Hematopoietic multipotent progenitor cell treated with erythropoietin and hydrocortisone succinate and interleukin-3 and kit ligand, for 17 days (in vitro differentiated cells): ENCODE data around the gene ACOT6.
"Not testable (repeated sequence)": the region's sequence is repeated elsewhere in the genome, so short reads cannot be mapped to it uniquely, and the experiment has no call there.

Source experiments
- DNase-seq: peaks from one replicate; pipeline ENCODE4 v3.0.0-alpha.2; 2015; ENCODE audit warnings: low spot score

ACOT6 gene

DNA sequence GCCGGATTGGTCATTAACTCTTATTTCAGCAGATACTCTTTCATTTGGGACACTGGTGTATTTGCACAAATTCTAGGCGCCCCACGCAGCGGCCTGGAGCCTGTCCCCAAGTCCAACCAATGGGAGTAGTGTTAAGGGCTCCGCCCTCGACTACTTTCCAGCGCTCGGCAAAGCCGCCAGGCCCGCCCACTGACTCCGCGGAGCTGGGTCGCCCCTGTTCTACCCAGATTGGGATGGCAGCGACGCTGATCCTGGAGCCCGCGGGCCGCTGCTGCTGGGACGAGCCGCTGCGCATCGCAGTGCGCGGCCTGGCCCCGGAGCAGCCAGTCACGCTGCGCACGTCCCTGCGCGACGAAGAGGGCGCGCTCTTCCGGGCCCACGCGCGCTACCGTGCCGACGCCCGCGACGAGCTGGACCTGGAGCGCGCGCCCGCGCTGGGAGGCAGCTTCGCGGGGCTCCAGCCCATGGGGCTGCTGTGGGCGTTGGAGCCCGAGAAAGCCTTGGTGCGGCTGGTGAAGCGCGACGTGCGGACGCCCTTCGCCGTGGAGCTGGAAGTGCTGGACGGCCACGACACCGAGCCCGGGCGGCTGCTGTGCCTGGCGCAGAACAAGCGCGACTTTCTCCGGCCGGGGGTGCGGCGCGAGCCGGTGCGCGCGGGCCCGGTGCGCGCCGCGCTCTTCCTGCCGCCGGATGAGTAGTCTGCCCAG, at the start of gene ACOT6:
Gene ACOT6 (plus strand): TSS at position 179 of the 707 bp plus-strand sequence. CDS start 55 bp downstream, at position 234.
- DNase-seq = no peak

- DNase-seq = not testable (repeated sequence)
These were observed 49.6 kb upstream of the ACOT6 start for GRCh38 chr14:73562696-73563095.

DNA sequence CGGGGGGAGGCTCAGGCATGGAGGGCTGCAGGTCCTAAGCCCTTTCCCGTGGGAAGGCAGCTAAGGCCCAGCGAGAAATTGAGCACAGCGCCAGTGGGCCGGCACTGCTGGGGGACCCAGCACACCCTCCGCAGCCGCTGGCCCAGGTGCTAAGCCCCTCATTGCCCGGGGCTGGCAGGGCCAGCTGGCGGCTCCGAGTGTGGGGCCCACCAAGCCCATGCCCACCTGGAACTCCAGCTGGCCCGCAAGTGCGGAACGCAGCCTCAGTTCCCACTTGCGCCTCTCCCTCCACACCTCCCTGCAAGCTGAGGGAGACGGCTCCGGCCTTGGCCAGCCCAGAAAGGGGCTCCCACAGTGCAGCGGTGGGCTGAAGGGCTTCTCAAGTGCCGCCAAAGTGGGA, 45.9 kb upstream of the ACOT6 start:
- DNase-seq = not testable (repeated sequence)

- not testable (repeated sequence) for DNase-seq
These were observed 45.4 kb upstream of the ACOT6 start for GRCh38 chr14:73566935-73567334.

DNA sequence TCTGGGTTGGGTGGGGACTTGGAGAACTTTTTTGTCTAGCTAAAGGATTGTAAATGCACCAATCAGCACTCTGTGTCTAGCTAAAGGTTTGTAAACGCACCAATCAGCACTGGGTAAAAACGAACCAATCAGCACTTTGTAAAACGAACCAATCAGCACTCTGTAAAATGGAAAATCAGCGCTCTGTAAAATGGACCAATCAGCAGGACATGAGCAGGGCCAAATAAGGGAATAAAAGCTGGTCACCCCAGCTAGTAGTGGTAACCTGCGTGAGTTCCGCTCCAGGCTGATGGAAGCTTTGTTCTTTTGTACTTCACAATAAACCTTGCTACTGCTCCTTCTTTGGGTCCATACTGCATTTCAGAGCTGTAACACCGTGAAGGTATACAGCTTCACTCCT, 45.0 kb upstream of the ACOT6 start:
- no peak for DNase-seq

DNA sequence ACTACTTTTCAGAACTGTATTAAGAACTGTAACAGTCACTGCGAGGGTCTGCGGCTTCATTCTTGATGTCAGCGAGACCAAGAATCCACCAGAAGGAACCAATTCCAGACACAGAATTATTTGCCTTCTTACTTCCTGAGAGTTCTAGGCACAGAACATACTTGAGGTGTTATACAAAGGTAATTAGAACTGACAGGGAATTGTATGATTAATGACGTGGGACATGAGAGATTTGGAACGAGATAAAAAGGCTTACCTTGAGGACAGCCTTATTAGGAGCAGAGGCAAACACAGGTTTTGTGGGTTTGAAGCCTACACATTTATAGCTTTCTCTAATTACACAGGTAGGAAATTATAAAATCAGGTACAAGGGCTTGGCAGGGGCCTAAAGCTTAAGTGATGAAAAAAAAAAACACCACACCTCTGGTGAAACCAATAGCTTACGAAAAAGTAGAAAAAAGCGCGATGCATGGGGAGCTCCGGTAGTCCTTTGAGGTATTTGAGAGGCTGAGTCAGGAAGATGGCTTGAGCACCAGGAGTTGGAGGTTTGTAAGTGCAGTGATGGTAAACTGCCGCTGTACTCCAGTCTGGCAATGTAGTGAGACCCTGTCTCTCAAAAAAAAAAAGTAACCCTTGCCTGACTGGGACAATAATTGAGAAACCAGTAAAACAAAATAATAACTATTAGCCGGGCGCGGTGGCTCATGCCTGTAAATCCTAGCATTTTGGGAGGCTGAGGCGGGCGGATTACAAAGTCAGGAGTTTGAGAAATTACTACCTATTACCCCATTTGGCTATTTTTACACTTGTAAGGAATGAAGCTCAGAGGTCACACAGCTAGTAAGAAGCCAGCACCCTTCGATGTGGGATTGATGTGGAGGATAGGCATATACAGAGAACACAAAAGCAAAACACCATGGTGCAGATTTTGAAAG, 44.1 kb upstream of the ACOT6 start:
- no peak for DNase-seq

DNA sequence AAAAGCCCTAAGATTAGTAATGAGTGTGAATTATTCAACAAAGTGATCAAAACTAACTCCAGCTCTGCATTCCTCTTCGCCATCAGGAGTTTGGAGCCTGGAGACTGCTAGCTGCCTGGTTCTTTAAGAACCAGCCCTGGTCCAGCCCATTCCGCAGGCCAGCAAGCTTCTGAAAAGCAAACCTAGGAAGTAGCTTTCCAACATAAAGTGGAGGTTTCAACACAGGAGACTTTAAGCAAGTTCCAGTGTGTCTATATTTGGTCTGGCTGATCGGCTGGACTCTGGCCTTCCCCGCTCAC, 43.5 kb upstream of the ACOT6 start:
- not testable (repeated sequence) for DNase-seq

GRCh38 chr14:73569185-73569958, 42.9 kb upstream of the ACOT6 start, which contains the start of gene ACOT2:
TSS of gene ACOT2 (plus strand) at chr14:73569213. CDS start at chr14:73569241, 28 bp downstream.
- DNase-seq = not testable (repeated sequence)

DNA sequence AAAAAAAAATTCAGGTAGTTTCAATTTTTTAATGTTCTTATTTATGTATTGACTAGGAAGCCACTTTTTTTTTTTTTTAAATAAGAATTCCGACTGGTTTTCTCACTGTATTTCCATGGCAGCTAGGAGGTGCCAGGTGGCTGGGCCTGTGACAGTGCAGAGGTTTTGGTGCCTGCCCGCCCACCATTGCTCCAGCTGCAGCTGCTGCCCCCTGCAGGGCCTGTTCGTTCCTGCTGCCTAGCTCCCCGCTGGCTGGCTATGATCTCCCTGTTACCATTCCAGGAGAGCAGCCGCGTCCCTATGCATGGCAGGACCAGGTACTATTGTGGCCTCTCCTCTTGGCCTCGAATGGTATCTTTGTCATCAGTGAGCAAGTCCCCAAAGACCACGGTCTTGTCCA, 41.4 kb upstream of the ACOT6 start:
- DNase-seq = peak; percentile 21

DNA sequence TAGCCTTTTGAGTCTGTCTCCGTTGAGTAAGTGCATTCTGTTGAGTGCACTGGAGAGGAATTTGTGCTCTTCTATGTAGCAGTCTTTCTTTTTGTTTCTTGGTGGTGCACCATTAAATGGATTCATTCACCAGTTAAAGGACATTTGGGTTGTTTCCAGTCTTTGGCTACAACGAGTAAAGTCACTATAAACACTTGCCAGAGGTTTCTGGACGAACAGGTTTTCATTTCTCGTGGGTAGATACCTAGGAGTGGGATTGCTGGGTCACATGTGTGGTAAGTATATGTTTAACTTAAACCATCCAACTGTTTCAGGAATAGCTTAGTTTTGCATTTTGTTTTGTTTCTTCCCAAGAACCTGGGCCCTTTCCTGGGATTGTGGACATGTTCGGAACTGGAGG, 39.3 kb upstream of the ACOT6 start:
- DNase-seq = not testable (repeated sequence)

- DNase-seq = not testable (repeated sequence)
These were observed 38.6 kb upstream of the ACOT6 start for GRCh38 chr14:73573740-73574139.

- DNase-seq = not testable (repeated sequence)
These were observed 38.1 kb upstream of the ACOT6 start for GRCh38 chr14:73574251-73574650.

- DNase-seq = no peak
These were observed 35.9 kb upstream of the ACOT6 start for GRCh38 chr14:73576391-73576790.

GRCh38 chr14:73577214-73577613, 35.1 kb upstream of the ACOT6 start:
- not testable (repeated sequence) for DNase-seq

DNA sequence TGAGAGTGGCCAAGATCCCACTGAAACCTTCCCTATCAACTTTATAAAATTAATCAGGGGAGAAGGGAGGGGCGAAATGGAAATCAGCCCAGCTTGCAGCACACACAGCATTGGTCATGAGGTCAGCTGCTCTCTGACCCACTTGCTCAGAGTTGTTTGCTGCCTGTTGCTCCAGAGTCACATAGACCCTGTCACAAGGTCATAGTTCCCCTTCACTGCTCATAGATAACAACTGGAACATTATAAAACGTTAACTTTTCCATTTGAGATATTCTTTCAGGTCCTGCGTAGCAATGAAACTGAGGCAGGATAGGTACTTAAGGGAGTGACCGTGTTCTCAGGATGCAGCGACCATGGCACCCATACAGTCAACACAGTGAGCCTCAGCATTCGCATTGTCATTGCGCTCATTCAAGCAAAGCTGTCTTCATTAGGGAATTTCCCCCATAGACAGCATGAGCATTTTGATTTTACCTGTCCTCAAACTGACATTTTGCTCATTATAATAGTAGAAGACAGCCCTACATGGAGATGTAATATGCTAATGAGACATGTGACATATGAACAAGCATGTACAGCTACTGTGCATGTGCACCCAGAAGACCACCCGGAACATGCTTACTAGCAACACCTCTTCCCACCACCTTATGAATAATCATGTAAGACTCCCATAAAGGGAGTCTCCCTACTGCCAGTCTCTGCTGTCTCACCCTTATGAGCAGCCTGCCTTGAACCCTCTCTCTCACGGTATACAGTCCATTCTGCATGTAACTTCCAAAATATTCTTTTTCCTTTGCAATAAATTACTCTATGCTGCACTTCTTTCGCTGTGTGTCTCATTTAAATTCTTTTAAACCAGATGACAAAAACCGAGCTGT, 30.0 kb upstream of the ACOT6 start:
- not testable (repeated sequence) for DNase-seq

DNA sequence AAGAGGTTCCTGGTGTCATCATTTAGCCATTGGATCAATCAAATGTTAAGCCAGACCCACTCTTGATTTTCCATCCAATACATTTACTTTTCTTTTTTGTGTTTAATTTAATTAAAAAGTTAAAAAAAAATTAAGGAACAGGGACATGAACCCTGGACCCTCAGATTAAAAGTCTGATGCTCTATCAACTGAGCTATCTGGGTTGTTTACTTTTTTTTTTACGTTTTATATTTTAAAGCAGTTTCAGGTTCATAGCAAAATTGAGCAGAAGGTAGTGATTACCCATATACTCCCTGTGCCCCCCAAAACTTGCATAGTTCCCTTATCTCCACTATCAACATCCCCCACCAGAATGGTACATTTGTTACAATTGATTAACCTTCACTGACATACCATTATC, 23.6 kb upstream of the ACOT6 start:
- no peak for DNase-seq

DNA sequence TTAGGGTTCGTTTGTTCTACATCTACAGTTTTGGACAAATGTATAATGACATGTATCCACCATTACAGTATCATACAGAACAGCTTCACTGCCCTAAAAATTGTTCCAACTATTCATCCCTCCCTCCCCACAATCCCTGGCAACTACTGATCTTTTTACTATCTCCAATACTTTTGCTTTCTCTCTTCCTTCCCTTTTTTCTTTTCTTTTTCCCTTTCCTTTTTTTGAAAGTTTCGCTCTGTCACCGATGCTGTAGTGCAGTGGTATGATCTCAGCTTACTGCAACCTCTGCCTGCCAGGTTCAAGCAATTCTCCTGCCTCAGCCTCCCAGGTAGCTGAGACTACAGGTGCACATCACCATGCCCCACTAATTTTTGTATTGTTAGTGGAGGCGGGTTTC, 23.2 kb upstream of the ACOT6 start:
- no peak for DNase-seq

DNA sequence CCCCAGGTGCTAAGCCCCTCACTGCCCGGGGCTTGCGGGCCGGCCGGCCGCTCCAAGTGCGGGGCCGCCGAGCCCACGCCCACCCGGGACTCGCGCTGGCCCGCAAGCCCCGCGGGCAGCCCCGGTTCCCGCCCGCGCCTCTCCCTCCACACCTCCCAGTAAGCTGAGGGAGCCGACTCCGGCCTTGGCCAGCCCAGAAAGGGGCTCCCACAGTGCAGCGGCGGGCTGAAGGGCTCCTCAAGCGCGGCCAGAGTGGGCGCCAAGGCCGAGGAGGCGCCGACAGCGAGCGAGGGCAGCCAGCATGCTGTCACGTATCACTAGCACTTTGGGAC, 21.7 kb upstream of the ACOT6 start:
- not testable (repeated sequence) for DNase-seq

- DNase-seq = no peak
These were observed 20.4 kb upstream of the ACOT6 start, which contains the start of gene ACOT4 for GRCh38 chr14:73591690-73592449. TSS of gene ACOT4 (plus strand) at chr14:73591873. CDS start at chr14:73591960, 87 bp downstream.

GRCh38 chr14:73594491-73594890, 17.8 kb upstream of the ACOT6 start:
- no peak for DNase-seq

DNA sequence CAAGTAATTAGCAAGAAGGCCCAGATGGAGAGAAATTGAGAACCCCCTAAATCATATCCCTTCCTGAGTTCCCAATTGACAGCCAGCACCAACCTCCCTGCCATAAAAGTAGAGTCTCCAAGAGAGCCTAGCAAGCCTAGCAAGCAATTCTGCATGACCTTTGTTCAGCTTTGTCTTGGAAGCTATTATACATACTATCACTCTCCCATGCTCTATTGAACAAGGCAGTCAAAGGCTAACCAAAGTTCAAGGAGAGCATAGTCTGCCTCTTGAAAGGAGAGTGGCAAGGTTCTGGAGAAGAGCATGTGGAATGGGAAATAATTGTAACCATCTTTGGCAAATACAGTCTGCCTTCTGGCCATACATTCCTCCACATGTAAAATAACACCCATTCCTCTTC, 12.8 kb upstream of the ACOT6 start:
- DNase-seq = no peak
